MCF 10A (cell line): ENCODE data around the gene ABCA9. TPM values are rescaled to one million over a fixed set of nuclear protein-coding genes. Genes with fewer than 3 reads are reported as not detected.

ENCODE experiments used
- BruUV-seq: library from RNA; stranded (reverse); fragments of 400-500 nt; replicated peaks from 2 replicates; lab custom pipeline; 2021; lab: Mats Ljungman, UMichigan
- CTCF ChIA-PET: fragments of 300-600 bp; sonication (Branson Sonifier 250); formaldehyde crosslinking; extraction: SDS; loops from one replicate; lab custom pipeline; 2021; ENCODE audit warnings: antibody characterized with exemption, inconsistent platforms; lab: Yijun Ruan, JAX
- POLR2A ChIA-PET: fragments of 300-600, 350-650 bp; sonication (Branson Sonifier 250); formaldehyde crosslinking; extraction: SDS; loops from one replicate; lab custom pipeline; 2020; ENCODE audit warnings: antibody characterized with exemption, inconsistent platforms; lab: Yijun Ruan, JAX
- DNase-seq: peaks from one replicate; pipeline ENCODE4 v3.0.0-alpha.2; 2018; ENCODE audit not compliant: unreplicated experiment
- H3K27ac Mint-ChIP-seq: one replicate; pipeline ENCODE4 v1.8.0; 2022; ENCODE audit warnings: mild to moderate bottlenecking, low read depth, mixed read lengths; ENCODE audit not compliant: unreplicated experiment
- H3K27me3 Mint-ChIP-seq: one replicate; pipeline ENCODE4 v1.8.0; 2022; ENCODE audit warnings: mixed read lengths; ENCODE audit not compliant: insufficient read depth, unreplicated experiment
- H3K36me3 Mint-ChIP-seq: one replicate; pipeline ENCODE4 v1.8.0; 2022; ENCODE audit warnings: mild to moderate bottlenecking, moderate library complexity, mixed read lengths; ENCODE audit not compliant: insufficient read depth, unreplicated experiment
- H3K4me1 Mint-ChIP-seq: one replicate; pipeline ENCODE4 v1.8.0; 2022; ENCODE audit warnings: mixed read lengths; ENCODE audit not compliant: insufficient read depth, unreplicated experiment
- H3K4me3 Mint-ChIP-seq: one replicate; pipeline ENCODE4 v1.8.0; 2022; ENCODE audit warnings: mild to moderate bottlenecking, moderate library complexity, mixed read lengths; ENCODE audit not compliant: unreplicated experiment
- H3K9me3 Mint-ChIP-seq: one replicate; pipeline ENCODE4 v1.8.0; 2022; ENCODE audit warnings: mixed read lengths; ENCODE audit not compliant: unreplicated experiment
- intact Hi-C: fragments of 100-400 bp; cut with micrococcal nuclease; formaldehyde crosslinking; loops from 2 replicates; pipeline ENCODE4 v1.14.1; 2022
- total RNA-seq: library from RNA; stranded (reverse); gene quantifications from 2 replicates; pipeline ENCODE4 v1.2.3, GENCODE V29; 2022
- TF ChIP-seq, protein P1 (sequence below): fragments of 200-600 bp; IDR thresholded peaks from one replicate; pipeline ENCODE4 v1.8.0; 2022; ENCODE audit warnings: antibody characterized with exemption, mild to moderate bottlenecking; ENCODE audit not compliant: unreplicated experiment

The ABCA9 gene
- total RNA-seq, 1 experiment from 2014 or later, result 7.8 TPM

DNA sequence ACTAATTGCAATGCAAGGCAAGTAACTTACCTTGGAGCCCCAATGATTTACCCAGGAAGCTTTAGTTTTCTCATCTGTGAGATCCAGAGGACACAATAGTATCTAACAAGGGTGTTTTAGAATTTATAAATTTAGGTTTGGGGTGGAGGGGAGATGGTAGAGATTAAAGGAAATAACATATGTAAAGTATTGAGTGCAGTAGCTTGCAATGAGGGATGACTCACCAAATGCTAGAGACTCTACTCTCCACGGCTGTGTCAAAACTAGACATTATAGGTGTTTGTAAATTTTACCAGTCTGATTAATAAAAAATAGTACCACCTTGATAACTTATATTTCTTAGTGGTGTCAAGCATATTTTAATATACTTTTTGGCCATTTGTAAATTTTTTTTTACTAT, 3.7 kb upstream of the ABCA9 start:
- Mint-ChIP-seq H3K4me3 (no peak overlapping the region), H3K27ac (no peak overlapping the region), H3K4me1 (peaks cover 17% of the 10 kb centered on the region), H3K27me3 (no peaks in the 10 kb centered on the region), H3K36me3 (peaks cover 15% of the 10 kb centered on the region), H3K9me3 (no peaks in the 10 kb centered on the region)
- intact Hi-C loops, result no loop called here
- POLR2A ChIA-PET, result interaction anchor here (0.7 kb wide), 1 partner anchor 102 kb away, joined by 3 read pairs; no protein-coding TSS in a partner anchor
- BruUV-seq, result no TSS peak
- CTCF ChIA-PET, result no interaction called here
- TF ChIP-seq, protein P1, sequence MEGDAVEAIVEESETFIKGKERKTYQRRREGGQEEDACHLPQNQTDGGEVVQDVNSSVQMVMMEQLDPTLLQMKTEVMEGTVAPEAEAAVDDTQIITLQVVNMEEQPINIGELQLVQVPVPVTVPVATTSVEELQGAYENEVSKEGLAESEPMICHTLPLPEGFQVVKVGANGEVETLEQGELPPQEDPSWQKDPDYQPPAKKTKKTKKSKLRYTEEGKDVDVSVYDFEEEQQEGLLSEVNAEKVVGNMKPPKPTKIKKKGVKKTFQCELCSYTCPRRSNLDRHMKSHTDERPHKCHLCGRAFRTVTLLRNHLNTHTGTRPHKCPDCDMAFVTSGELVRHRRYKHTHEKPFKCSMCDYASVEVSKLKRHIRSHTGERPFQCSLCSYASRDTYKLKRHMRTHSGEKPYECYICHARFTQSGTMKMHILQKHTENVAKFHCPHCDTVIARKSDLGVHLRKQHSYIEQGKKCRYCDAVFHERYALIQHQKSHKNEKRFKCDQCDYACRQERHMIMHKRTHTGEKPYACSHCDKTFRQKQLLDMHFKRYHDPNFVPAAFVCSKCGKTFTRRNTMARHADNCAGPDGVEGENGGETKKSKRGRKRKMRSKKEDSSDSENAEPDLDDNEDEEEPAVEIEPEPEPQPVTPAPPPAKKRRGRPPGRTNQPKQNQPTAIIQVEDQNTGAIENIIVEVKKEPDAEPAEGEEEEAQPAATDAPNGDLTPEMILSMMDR, result no peak
- no peak for DNase-seq

DNA sequence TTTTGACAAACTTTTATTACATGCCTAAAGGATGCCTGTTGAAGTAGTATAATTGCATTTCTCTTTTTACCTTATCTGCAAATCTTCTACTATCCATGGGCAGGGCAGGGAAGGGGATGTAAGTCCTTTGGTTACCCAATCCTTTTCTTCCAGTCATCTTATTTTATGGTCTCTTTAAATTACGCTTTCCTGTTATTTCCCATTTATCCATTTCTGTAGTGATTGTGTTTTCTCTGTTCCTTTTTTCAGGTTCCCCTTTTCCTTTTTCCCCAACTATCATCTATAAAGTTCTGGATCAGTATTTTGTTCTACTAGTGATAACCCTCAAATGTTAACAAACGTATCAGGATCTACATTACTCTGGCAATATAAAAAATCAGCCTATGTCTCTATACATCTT, 3.3 kb upstream of the ABCA9 start:
- Mint-ChIP-seq H3K27ac (no peak overlapping the region), H3K27me3 (no peaks in the 10 kb centered on the region), H3K4me1 (peaks cover 17% of the 10 kb centered on the region), H3K9me3 (no peaks in the 10 kb centered on the region), H3K4me3 (no peak overlapping the region), H3K36me3 (peaks cover 11% of the 10 kb centered on the region)
- CTCF ChIA-PET, result no interaction called here
- TF ChIP-seq, protein P1, result no peak
- POLR2A ChIA-PET, result interaction anchor here (0.7 kb wide), 1 partner anchor 102 kb away, joined by 3 read pairs; no protein-coding TSS in a partner anchor
- DNase-seq, result no peak
- BruUV-seq, result no TSS peak
- intact Hi-C loops, result no loop called here

DNA sequence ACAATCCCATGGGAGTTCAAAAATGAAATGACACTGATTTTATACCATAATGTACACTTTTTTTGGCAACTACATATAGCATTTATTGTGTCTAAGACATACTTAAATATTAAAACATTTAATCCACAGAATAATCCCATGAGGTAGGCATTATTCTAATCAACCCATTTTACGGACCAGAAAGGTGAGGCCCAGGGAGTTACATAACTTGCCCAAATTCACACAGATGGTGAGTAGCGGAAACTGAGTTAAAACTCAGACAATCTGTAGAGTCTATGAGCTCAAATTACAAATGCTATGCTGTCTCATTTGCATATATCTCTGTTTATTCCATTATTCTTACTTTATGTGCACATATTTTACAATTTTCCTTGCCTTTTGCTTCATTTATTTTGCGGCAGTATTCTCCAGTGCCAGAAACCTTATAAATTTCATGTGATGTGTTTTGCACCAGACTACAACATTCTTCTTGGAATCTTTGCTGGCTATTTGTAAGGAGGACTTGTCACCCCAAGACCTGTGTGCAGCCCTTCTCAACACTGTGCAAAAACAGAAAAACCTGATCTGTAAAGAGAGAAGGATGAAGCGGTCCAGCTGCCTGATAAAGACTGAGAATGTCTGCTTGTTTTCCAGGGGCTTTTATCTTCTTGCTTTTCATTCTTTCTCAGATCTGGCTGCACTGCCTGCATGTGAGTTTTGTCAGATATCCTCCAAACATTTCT, 2.3 kb upstream of the ABCA9 start:
- Mint-ChIP-seq H3K4me3 (no peak overlapping the region), H3K27ac (no peak overlapping the region)
- DNase-seq, result no peak

DNA sequence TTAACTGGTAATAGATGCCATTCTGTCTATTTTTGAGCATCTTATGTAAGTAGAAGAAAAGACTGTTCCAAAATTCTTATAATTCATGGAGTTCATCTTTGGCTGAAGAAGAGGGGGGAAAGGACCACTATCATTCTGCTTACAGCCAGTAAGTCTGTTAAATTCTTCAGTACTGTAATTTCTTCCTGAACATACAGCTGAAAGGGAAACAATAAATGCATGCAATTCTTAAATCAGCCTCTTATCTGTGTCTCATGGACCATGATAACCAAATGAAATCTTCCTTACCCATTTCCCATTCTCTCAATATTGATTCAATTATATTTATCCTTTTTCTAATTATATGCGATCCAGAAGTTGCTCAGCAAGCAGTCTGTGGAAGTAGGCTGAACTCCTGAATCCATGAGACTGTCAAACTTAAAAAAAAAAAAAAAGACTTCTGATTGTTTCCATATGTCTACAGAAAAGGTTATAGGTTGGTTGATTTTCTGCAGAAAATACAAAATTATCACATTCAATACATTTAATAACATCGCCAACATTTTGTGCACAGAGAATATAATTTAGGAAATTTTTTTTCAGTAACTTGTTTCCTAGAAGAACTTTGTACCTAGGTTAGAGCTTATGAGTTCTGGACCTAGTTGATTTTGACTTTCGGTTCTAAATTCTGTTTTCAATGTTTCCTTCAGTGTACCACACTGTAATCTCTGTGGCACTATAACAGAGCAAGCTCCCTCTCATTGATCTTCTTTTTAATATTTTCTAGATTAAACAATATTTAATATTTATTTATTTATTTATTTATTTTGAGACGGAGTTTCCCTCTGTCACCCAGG, 1.2 kb upstream of the ABCA9 start:
- POLR2A ChIA-PET, result no interaction called here
- Mint-ChIP-seq H3K27me3 (no peaks in the 10 kb centered on the region), H3K27ac (no peak overlapping the region), H3K36me3 (peaks cover 4% of the 10 kb centered on the region), H3K4me3 (no peak overlapping the region), H3K4me1 (peaks cover 17% of the 10 kb centered on the region), H3K9me3 (no peaks in the 10 kb centered on the region)
- intact Hi-C loops, result no loop called here
- no TSS peak for BruUV-seq
- TF ChIP-seq, protein P1, result no peak
- DNase-seq, result no peak
- CTCF ChIA-PET, result no interaction called here

More for the DNA sequence above, 2.3 kb upstream of the ABCA9 start:
- Mint-ChIP-seq H3K4me1 (peaks cover 17% of the 10 kb centered on the region), H3K9me3 (no peaks in the 10 kb centered on the region), H3K36me3 (peaks cover 11% of the 10 kb centered on the region), H3K27me3 (no peaks in the 10 kb centered on the region)
- BruUV-seq, result no TSS peak
- CTCF ChIA-PET, result no interaction called here
- POLR2A ChIA-PET, result no interaction called here
- intact Hi-C loops, result no loop called here
- TF ChIP-seq, protein P1, result no peak
